SK-N-SH (cell line): ENCODE measurements around the gene DCTN3. TPM values are rescaled to one million over a fixed set of nuclear protein-coding genes. Genes with fewer than 3 reads are reported as not detected.

ENCODE experiments used
- CTCF ChIA-PET: fragments of 300-600, 350-600 bp; formaldehyde crosslinking; extraction: SDS; loops from one replicate; lab custom pipeline; 2021; lab: Yijun Ruan, JAX
- POLR2A ChIA-PET: fragments of 350-600 bp; sonication (Branson Sonifier 250); formaldehyde crosslinking; extraction: SDS; loops from one replicate; lab custom pipeline; 2020; ENCODE audit warnings: antibody characterized with exemption, inconsistent platforms; lab: Yijun Ruan, JAX
- DNase-seq: peaks from one replicate; pipeline ENCODE4 v3.0.0; 2012
- H2AFZ ChIP-seq: fragments of 200-600 bp; sonication (generic); 2 replicates; pipeline ENCODE4 v1.8.1; 2016; ENCODE audit warnings: antibody characterized with exemption, mild to moderate bottlenecking, low read depth
- H3F3A ChIP-seq: fragments of 200-600 bp; sonication (generic); replicated peaks from 2 replicates; pipeline ENCODE3; 2016; ENCODE audit warnings: antibody characterized with exemption, mild to moderate bottlenecking; ENCODE audit not compliant: insufficient read depth
- H3K27ac ChIP-seq, 2 experiments: fragments of 200-500 bp in 1 of 2; fragments of 200-600 bp in 1 of 2; sonication (Bioruptor generic) in 1 of 2; sonication (generic), shearing (Covaris generic) in 1 of 2; 2 replicates each; pipeline versions ENCODE4 v1.5.1 to v1.6.1; 2014 to 2016; ENCODE audit warnings: low read depth in 2 of 2, inconsistent platforms in 1 of 2, low read length in 1 of 2, mild to moderate bottlenecking in 1 of 2, mixed read lengths in 1 of 2
- H3K27me3 ChIP-seq: fragments of 200-600 bp; sonication (generic), shearing (Covaris generic); 2 replicates; pipeline ENCODE4 v1.6.1; 2016; ENCODE audit warnings: mixed run types; ENCODE audit not compliant: insufficient read depth
- H3K36me3 ChIP-seq, 2 experiments: fragments of 200-500 bp in 1 of 2; fragments of 200-600 bp in 1 of 2; sonication (Bioruptor generic) in 1 of 2; sonication (generic) in 1 of 2; replicated peaks in 1 of 2; 2 replicates each; pipeline versions ENCODE3 to v1.5.1; 2014 to 2016; ENCODE audit warnings: low read length in 1 of 2, mild to moderate bottlenecking in 1 of 2; ENCODE audit not compliant: insufficient read depth in 2 of 2, control insufficient read depth in 1 of 2
- H3K4me1 ChIP-seq, 2 experiments: fragments of 200-500 bp in 1 of 2; fragments of 200-600 bp in 1 of 2; sonication (Bioruptor generic) in 1 of 2; sonication (generic), shearing (Covaris generic) in 1 of 2; 2 replicates each; pipeline versions ENCODE4 v1.5.1 to v1.6.1; 2014 to 2016; ENCODE audit warnings: low read depth in 1 of 2, low read length in 1 of 2, mixed run types in 1 of 2; ENCODE audit not compliant: insufficient read depth in 2 of 2, control insufficient read depth in 1 of 2
- H3K4me2 ChIP-seq: fragments of 200-600 bp; sonication (generic), shearing (Covaris generic); 2 replicates; pipeline ENCODE4 v1.6.1; 2017; ENCODE audit warnings: mixed run types
- H3K4me3 ChIP-seq, 2 experiments: fragments of 200-500 bp in 1 of 2; fragments of 200-600 bp in 1 of 2; sonication (Bioruptor generic) in 1 of 2; sonication (generic), shearing (Covaris generic) in 1 of 2; 2 replicates each; pipeline versions ENCODE4 v1.5.1 to v1.8.1; 2014 to 2016; ENCODE audit warnings: low read depth in 2 of 2, inconsistent platforms in 1 of 2, low read length in 1 of 2, mild to moderate bottlenecking in 1 of 2, mixed read lengths in 1 of 2, moderate library complexity in 1 of 2
- H3K79me2 ChIP-seq: fragments of 200-600 bp; sonication (generic); 2 replicates; pipeline ENCODE4 v1.8.1; 2017; ENCODE audit warnings: mild to moderate bottlenecking; ENCODE audit not compliant: insufficient read depth
- H3K9ac ChIP-seq: fragments of 200-600 bp; sonication (generic); 2 replicates; pipeline ENCODE4 v1.6.1; 2017; ENCODE audit warnings: mixed run types
- H3K9me2 ChIP-seq: fragments of 200-600 bp; sonication (generic); 2 replicates; pipeline ENCODE4 v1.6.1; 2017; ENCODE audit warnings: mixed run types
- H3K9me3 ChIP-seq: fragments of 200-600 bp; sonication (generic); 2 replicates; pipeline ENCODE4 v1.6.1; 2017; ENCODE audit warnings: mixed run types, mild to moderate bottlenecking, moderate library complexity
- H4K20me1 ChIP-seq: fragments of 200-600 bp; sonication (generic); 2 replicates; pipeline ENCODE4 v1.6.1; 2017; ENCODE audit warnings: mild to moderate bottlenecking, mixed run types; ENCODE audit not compliant: insufficient read depth
- CHD2 ChIP-seq: fragments of 150-350 bp; IDR thresholded peaks from 2 replicates; pipeline ENCODE4 v1.6.1; 2018; ENCODE audit warnings: low read length; ENCODE audit not compliant: partially characterized antibody
- EZH2phosphoT487 ChIP-seq: fragments of 200-600 bp; sonication (generic); IDR thresholded peaks from 2 replicates; pipeline ENCODE4 v1.6.1; 2017; ENCODE audit warnings: low read depth, mixed run types, mild to moderate bottlenecking, antibody characterized with exemption, moderate library complexity, borderline replicate concordance
- FOSL2 ChIP-seq: IDR thresholded peaks from 2 replicates; pipeline ENCODE4 v1.4.0; 2012; ENCODE audit warnings: low read depth, mild to moderate bottlenecking, moderate library complexity, borderline replicate concordance
- FOXJ3 ChIP-seq: sonication (generic); formaldehyde crosslinking; IDR thresholded peaks from 2 replicates; pipeline ENCODE4 v1.5.1; 2020; ENCODE audit warnings: mild to moderate bottlenecking, missing genetic modification reagents
- FOXM1 ChIP-seq: IDR thresholded peaks from 2 replicates; pipeline ENCODE4 v1.4.0; 2012; ENCODE audit warnings: low read depth, mild to moderate bottlenecking
- GABPA ChIP-seq: IDR thresholded peaks from 2 replicates; pipeline ENCODE4 v1.4.0; 2012; ENCODE audit warnings: low read depth, mild to moderate bottlenecking
- JUND ChIP-seq: IDR thresholded peaks from 2 replicates; pipeline ENCODE4 v1.4.0; 2012
- MXI1 ChIP-seq: IDR thresholded peaks from 2 replicates; pipeline ENCODE4 v1.6.1; 2012; ENCODE audit warnings: mild to moderate bottlenecking, low read depth, low read length, improper control_type of control experiment
- NRF1 ChIP-seq: IDR thresholded peaks from 2 replicates; pipeline ENCODE4 v1.6.1; 2012; ENCODE audit warnings: low read depth, mild to moderate bottlenecking, low read length
- POLR2AphosphoS5 ChIP-seq: IDR thresholded peaks from 2 replicates; pipeline ENCODE4 v1.6.1; 2012; ENCODE audit warnings: low read depth, low read length
- RCOR1 ChIP-seq: fragments of 150-350 bp; IDR thresholded peaks from 2 replicates; pipeline ENCODE4 v1.6.1; 2017; ENCODE audit warnings: antibody characterized with exemption, low read length
- RFX5 ChIP-seq: IDR thresholded peaks from 2 replicates; pipeline ENCODE4 v1.6.1; 2012; ENCODE audit warnings: mild to moderate bottlenecking, improper control_type of control experiment, low read length
- RXRA ChIP-seq: IDR thresholded peaks from 2 replicates; pipeline ENCODE4 v1.4.0; 2012; ENCODE audit warnings: low read depth, mild to moderate bottlenecking, borderline replicate concordance
- SIN3A ChIP-seq: IDR thresholded peaks from 2 replicates; pipeline ENCODE4 v1.6.1; 2012; ENCODE audit warnings: low read depth, mild to moderate bottlenecking, low read length, moderate library complexity, borderline replicate concordance
- WGBS: methylation state at CpG from one replicate; pipeline ENCODE4 v1.1.6; 2017; ENCODE audit warnings: low lambda C conversion rate; 5-methylcytosine and 5-hydroxymethylcytosine counted together
- polyA plus RNA-seq, 3 experiments: library from polyadenylated mRNA; depleted of rRNA; stranded (reverse); fragments of >200 nt; gene quantifications; 2 replicates each; pipeline ENCODE4 v1.2.3, GENCODE V29; 2012
- TF ChIP-seq, protein P1 (sequence below): IDR thresholded peaks from 2 replicates; pipeline ENCODE4 v1.4.0; 2012; ENCODE audit warnings: low read depth
- TF ChIP-seq, protein P2 (sequence below): IDR thresholded peaks from 2 replicates; pipeline ENCODE4 v1.4.0; 2012; ENCODE audit warnings: low read depth, borderline replicate concordance
- TF ChIP-seq, protein P3 (sequence below): fragments of 150-350 bp; IDR thresholded peaks from 2 replicates; pipeline ENCODE4 v1.6.1; 2016; ENCODE audit warnings: mild to moderate bottlenecking, low read depth, low read length
- TF ChIP-seq, protein P4 (sequence below): fragments of 200-600 bp; sonication (generic); IDR thresholded peaks from 2 replicates; pipeline ENCODE4 v1.6.1; 2017; ENCODE audit warnings: antibody characterized with exemption, mild to moderate bottlenecking, moderate library complexity

DCTN3 gene
- polyA plus RNA-seq, 1 of the 3 experiments (the other 2 are of a cell fraction) = 300 TPM

DNA sequence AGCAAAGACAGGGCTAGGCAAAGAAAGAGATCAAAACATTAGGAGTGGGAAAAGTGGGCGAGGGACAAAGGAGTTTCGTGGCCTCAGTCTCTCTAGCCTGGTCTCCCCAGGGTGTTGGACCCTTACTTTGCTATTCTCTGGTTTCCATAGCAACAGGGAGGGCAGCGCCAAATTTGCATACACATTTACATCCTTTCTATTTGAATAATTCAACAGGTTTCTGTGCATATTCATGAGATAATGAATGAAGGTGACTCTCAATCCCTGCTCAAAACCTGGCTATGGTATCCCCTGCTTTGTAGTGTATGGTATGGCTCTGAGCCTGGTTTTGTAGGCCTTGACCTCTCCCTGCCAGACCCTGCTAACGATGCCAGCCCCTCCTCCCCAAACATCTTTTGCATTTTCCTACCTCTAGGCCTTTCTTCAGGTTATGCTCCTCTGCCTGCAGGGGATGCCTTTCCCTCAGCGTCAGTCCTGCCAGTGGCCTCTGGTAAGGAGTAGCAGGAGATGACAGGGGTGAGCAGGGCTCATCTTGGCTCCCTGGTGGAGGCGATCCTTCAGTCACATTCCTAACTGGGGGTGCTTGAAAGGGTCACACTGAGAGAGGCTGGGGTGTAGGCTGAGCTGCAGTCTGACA lies 18.2 kb downstream of the DCTN3 start:
- DNase-seq = no peak
- no peak for TF ChIP-seq SIN3A
- no peak for TF ChIP-seq FOSL2
- no peak for TF ChIP-seq JUND
- no peak for TF ChIP-seq POLR2AphosphoS5
- TF ChIP-seq, protein P1, sequence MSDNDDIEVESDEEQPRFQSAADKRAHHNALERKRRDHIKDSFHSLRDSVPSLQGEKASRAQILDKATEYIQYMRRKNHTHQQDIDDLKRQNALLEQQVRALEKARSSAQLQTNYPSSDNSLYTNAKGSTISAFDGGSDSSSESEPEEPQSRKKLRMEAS = no peak
- no peak for TF ChIP-seq MXI1
- TF ChIP-seq RCOR1 = no peak
- ChIA-PET CTCF (interaction anchor here (1.0 to 7.9 kb wide), 24 partner anchors 9 to 270 kb away, joined by 3 to 112 read pairs (median 15); partner anchors contain the start of genes CNTFR, DCTN3, MYORG and RPP25L), POLR2A (no interaction called here)
- Histone ChIP-seq H3K79me2 (no peaks in the 10 kb centered on the region), H3K4me1 (peaks cover 0 to 7% of the 10 kb centered on the region in 2 experiments; a peak in 1 of 4 replicates), H4K20me1 (no peaks in the 10 kb centered on the region), H3F3A (no peaks in the 10 kb centered on the region), H3K27ac (no peak overlapping the region), H3K9ac (no peak overlapping the region), H2AFZ (no peak overlapping the region), H3K4me3 (no peak overlapping the region), H3K27me3 (no peaks in the 10 kb centered on the region), H3K9me3 (no peaks in the 10 kb centered on the region), H3K36me3 (no peaks in the 10 kb centered on the region), H3K4me2 (no peak overlapping the region), H3K9me2 (no peaks in the 10 kb centered on the region)
- 69% methylated on average over 6 of the region's 6 CpGs for WGBS

DNA sequence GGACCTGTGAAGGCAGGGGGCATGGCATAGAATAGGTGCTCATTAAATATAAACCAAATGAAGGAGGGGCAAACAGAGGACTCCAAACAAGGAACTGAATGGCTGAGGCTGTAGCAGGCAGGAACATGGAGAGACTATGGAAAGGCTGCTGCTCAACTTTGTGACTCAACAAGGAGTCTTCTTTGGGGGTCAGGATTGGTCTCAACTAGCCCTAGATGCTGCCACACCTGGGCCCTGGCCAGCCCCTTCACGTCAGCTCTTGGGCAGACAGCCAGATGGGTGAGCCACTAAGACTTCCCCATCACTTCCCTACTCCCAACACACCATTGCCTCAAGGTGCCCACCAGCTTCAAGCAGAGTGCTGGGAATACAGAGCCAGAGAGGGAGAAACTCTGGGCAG lies 19.4 kb downstream of the DCTN3 start:
- no peaks in the 10 kb centered on the region for H3K9me2 ChIP-seq
- ChIA-PET CTCF (interaction anchor here (1.0 to 4.8 kb wide), 6 partner anchors 9 to 197 kb away, joined by 3 to 55 read pairs (median 14); partner anchors contain the start of gene RPP25L), POLR2A (no interaction called here)
- no peaks in the 10 kb centered on the region for H3F3A ChIP-seq
- H2AFZ ChIP-seq = no peak overlapping the region
- H3K4me2 ChIP-seq = no peak overlapping the region
- no peaks in the 10 kb centered on the region for H4K20me1 ChIP-seq
- peaks cover 0 to 7% of the 10 kb centered on the region in 2 experiments; a peak in 1 of 4 replicates for H3K4me1 ChIP-seq
- TF ChIP-seq, protein P2, sequence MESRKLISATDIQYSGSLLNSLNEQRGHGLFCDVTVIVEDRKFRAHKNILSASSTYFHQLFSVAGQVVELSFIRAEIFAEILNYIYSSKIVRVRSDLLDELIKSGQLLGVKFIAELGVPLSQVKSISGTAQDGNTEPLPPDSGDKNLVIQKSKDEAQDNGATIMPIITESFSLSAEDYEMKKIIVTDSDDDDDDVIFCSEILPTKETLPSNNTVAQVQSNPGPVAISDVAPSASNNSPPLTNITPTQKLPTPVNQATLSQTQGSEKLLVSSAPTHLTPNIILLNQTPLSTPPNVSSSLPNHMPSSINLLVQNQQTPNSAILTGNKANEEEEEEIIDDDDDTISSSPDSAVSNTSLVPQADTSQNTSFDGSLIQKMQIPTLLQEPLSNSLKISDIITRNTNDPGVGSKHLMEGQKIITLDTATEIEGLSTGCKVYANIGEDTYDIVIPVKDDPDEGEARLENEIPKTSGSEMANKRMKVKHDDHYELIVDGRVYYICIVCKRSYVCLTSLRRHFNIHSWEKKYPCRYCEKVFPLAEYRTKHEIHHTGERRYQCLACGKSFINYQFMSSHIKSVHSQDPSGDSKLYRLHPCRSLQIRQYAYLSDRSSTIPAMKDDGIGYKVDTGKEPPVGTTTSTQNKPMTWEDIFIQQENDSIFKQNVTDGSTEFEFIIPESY = no peak
- TF ChIP-seq EZH2phosphoT487 (no peak), MXI1 (no peak), CHD2 (no peak), RXRA (no peak), GABPA (no peak), POLR2AphosphoS5 (no peak), NRF1 (no peak), JUND (no peak), FOXM1 (no peak), RFX5 (no peak), FOXJ3 (CRISPR knock-in tag) (no peak)
- TF ChIP-seq, protein P3, sequence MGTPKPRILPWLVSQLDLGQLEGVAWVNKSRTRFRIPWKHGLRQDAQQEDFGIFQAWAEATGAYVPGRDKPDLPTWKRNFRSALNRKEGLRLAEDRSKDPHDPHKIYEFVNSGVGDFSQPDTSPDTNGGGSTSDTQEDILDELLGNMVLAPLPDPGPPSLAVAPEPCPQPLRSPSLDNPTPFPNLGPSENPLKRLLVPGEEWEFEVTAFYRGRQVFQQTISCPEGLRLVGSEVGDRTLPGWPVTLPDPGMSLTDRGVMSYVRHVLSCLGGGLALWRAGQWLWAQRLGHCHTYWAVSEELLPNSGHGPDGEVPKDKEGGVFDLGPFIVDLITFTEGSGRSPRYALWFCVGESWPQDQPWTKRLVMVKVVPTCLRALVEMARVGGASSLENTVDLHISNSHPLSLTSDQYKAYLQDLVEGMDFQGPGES = no peak
- TF ChIP-seq, protein P4, sequence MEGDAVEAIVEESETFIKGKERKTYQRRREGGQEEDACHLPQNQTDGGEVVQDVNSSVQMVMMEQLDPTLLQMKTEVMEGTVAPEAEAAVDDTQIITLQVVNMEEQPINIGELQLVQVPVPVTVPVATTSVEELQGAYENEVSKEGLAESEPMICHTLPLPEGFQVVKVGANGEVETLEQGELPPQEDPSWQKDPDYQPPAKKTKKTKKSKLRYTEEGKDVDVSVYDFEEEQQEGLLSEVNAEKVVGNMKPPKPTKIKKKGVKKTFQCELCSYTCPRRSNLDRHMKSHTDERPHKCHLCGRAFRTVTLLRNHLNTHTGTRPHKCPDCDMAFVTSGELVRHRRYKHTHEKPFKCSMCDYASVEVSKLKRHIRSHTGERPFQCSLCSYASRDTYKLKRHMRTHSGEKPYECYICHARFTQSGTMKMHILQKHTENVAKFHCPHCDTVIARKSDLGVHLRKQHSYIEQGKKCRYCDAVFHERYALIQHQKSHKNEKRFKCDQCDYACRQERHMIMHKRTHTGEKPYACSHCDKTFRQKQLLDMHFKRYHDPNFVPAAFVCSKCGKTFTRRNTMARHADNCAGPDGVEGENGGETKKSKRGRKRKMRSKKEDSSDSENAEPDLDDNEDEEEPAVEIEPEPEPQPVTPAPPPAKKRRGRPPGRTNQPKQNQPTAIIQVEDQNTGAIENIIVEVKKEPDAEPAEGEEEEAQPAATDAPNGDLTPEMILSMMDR = no peak
- H3K4me3 ChIP-seq = no peak overlapping the region
- no peaks in the 10 kb centered on the region; the same call in 1 of the 2 replicates for H3K27me3 ChIP-seq
- DNase-seq = no peak
- no CpG with 5 or more reads among the region's 1 CpG for WGBS
- no peaks in the 10 kb centered on the region for H3K36me3 ChIP-seq
- no peaks in the 10 kb centered on the region for H3K79me2 ChIP-seq
- no peak overlapping the region for H3K27ac ChIP-seq
- no peak overlapping the region for H3K9ac ChIP-seq
- H3K9me3 ChIP-seq = no peaks in the 10 kb centered on the region
